DMS153 treated with DMSO at 0.1 percent for 48 hours (cell line): Measurements from ENCODE around the gene RPTOR.

Experiments used
- DNase-seq: peaks from one replicate; lab custom pipeline; 2025; ENCODE audit not compliant: unreplicated experiment; lab: John Stamatoyannopoulos, UW

The RPTOR gene

DNA sequence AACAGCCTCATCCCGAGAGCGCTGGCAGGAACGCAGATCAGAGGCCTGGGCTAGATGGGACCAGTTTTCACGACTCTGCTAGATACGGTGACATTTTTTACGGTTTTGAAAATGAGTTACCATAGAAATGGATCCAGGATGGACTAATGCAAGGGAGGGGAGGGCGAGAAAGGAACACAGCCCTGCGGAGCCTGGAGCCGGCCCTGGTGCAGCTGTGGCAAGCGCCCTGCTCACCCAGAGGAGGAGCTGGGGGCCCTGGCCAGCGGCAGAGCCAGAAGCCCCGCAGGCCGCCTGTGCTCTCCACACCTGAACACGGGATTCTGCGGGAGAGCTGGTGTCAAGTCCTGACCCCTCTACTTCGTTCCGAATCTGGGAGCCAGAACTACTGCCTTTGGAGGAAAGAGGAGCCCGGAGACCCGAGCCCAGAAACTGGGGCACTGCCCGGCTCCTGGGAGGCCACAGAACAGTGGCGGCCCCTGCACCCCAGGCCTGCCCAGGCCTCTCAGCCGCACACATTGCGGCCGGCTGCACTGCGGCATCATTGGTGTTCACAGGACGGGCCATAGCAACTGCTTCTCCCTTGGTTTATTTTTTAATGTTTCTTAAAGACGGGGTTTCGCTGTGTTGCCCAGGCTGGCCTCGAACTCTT is 358.4 kb downstream of the RPTOR start:
- no peak for DNase-seq

GRCh38 chr17:80904036-80904753 is 359.6 kb downstream of the RPTOR start:
- DNase-seq: no peak

DNA sequence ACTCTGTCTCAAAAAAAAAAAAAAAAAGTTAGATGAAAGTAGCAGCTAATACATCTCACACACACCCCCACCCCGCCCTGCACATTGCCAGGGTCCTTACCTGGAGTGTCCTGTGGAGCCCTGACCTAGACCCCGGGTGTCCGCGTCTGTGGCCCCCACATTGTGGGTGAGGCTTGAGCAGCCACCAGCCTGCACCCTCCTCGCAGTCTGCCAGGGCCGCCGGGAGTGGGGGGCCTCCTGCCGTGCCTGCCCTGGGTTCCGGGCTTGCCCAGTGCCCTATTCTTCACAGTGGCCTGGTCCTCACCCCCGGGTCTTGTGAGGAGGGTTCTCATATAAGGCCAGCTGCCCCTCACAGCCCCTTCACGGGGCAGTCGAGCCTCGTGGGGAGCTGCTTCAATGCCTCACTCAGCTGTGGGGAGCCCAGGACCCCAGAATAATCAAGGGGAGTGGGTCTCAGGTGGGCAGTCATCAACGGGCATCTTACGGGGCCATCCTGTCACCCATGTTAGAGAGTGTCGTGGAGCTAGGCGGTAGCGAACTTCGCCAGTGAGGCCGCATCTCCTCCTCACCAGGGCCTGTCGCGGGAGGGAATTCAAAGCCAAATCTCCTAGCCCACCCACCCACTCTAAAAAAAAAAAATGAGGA is 361.1 kb downstream of the RPTOR start:
- no peak for DNase-seq

- no peak for DNase-seq
Observed at GRCh38 chr17:80906364-80907259, 362.0 kb downstream of the RPTOR start.

DNA sequence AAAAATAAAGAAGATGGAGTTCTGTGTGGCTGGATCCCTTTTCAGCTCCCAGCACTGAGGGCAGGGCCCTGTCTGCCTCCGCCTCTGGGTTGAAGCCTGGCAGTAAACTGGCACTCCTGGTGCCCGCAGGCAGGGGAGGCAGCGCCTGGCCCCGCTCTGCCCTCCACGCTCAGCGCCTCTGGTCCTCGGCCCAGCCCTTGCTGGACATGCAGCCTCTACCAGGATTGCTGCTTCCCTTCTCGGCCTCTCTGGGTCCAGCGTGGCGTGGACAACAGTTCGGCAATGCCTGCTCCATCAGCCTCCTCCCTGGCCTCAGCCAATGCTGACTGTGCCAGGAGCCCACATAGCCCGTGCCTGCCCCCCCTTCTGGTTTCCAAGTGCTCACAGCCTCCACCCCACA is 362.6 kb downstream of the RPTOR start:
- DNase-seq: no peak

DNA sequence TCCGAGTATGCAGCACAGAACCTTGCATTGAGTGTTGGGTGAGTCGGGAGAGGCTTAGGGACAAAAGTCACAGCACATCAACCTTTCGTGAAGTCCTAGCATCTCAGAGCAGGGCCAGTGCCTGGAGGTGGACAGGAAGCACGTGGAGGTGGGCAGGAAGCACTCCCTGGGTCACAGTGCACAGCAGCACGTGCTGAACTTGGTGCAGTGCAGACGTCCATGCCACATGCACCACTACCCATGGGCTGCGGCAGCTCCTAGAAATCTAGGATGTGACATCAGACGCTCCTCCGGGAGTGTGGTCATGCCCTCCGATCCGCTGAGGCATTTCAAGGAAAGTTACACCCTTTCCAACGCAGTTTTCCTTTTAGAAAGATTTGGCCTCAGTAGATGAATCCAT is 363.6 kb downstream of the RPTOR start:
- no peak for DNase-seq

GRCh38 chr17:80908776-80909175 is 364.1 kb downstream of the RPTOR start:
- no peak for DNase-seq

DNA sequence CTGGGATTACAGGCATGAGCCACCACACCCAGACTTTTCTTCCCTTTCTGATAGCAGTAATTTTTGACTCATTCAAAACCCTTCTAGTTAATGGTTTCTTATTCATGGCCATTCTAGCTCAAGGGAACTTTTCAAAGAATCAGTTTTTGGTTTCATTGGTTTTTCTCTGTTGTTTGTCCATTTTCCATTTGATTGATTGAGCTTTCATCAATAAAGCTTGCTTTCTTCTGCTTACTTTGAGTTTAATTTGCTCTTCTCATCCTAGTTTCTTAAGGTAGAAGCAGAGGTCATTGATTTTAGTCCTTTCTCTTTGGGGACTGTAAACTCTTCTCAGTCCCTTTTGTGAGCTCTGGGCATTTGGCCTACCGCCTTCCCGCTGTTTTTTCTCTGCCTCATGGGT is 365.0 kb downstream of the RPTOR start:
- DNase-seq: no peak

DNA sequence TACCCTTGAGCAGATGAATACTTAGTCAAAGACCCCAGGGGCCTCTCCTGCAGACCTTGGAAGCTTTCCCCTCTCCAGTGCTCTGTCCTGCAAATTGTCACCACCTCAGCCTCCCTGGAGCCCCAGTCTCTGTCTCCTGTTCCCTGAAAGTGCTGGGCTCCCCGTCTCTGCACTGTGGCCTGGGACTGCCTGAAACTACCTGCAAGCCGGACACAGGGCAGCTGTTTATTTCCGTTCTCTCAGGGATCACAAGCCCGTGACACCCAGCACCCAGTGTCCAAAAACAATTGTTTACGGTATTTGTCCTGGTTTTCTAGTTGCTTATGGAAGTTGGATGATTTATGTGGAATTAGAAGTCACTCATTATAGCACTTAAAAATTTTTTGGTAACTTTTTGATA is 365.4 kb downstream of the RPTOR start:
- DNase-seq: no peak

- DNase-seq: no peak
Observed at GRCh38 chr17:80912476-80912875, 367.8 kb downstream of the RPTOR start.

DNA sequence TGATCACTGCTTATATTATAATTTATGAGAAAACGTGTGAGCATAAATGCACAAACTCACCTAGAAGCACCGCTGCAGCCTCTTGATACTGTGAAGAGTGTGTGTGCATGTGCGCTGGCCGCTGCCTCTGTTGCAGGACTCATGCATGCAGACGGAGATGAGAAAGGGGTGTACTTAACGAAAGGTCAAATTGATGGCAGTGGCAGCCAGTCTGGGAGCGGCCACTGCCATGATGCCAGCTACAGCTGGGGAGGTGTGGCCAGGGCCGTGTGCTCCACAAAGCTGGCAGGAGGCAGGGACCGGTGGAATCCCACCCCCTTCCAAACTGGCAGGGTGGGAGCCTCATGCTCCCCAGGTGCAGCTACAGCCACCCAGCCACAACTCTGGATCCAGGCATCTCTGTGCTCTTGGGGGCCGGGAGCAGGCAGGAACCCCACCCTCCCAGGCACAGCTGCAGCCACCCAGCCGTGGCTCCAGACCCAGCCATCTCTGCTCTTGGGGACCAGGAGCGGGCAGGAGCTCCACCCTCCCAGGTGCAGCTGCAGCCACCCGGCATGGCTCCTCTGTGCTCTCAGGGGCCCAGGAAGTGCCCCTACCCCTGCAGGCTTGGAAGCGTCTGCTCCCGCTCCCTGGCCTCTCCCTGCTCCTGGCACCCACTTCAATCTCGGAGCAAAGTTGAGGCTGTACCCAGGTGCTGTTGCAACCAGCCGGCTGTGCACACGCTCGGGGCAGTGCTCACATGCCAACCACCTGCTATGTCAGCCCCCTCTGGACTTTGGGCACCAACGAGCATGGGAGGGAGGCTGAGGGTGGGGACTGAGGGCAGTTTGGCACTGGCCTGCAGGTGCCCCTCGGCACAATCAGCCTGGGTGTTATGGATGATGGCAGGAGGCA is 369.5 kb downstream of the RPTOR start:
- DNase-seq: no peak

- no peak for DNase-seq
Observed at GRCh38 chr17:80916246-80916645, 371.6 kb downstream of the RPTOR start.

- DNase-seq: no peak
Observed at GRCh38 chr17:80917716-80918560, 373.3 kb downstream of the RPTOR start.

DNA sequence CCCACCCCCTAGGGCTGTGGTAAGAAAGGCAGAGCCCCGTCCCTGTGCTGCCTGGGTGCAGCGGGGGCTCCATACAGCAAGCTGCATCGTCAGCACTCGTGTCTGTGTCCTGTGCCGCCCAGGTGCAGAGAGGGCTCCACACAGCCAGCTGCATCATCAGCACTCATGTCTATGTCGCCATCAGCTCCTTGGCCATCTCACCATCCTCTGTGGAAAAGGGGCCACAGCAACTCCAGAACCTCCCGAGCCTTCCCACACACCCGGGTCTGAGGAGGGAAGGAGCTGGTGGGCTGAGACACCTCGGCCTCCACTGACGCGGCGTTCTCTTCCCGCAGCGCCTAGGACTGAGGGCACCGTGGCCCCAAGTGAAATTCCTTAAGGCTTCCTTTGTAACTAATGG is 374.1 kb downstream of the RPTOR start:
- DNase-seq: no peak

DNA sequence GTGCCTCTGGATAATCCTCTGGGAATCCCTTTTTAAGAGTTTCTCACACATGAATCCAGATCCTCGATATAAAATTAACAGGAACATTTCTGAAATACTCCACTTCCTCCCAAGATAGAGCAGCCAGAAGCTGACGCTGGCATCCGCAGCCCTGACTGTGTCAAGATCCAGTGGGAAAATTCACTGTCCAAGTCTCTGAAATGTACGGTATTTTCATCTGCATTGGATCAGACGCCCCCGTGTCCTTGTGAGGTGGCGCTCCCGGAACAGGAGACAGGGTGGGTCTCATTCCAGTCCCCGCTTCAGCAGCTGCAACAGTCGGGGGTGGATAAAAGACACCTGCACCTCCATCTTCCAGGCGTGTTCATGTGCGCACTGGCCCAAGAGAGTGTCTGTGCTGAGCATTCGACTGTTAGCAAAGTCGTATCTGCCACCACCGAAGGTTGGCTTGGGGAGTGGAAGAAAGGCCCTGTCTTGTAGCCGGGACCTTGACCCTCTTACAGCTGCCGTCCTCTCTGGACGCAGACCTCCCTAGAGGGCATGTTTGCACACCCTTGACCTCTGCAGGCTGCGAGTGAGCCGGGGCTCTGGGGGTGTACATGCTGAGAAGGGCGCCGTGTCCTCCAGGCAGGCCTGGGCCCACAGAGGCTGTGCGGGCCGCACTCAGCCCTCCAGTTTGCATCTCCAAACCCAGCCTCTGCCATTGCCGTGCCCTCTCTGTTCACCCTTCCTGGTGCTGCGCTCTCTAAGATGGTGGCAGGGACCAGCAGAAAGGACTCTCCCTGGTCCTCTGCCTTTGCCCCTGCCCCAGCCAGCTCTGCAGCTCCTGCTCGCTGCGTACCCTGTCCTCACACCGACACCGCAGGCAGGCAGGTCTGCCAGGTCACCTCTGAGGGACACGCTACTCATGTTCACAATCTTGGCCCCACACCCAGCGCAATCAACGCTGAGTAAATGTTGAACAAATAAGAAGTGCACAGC is 375.0 kb downstream of the RPTOR start:
- DNase-seq: no peak

GRCh38 chr17:80920441-80920840 is 375.8 kb downstream of the RPTOR start:
- DNase-seq: no peak

DNA sequence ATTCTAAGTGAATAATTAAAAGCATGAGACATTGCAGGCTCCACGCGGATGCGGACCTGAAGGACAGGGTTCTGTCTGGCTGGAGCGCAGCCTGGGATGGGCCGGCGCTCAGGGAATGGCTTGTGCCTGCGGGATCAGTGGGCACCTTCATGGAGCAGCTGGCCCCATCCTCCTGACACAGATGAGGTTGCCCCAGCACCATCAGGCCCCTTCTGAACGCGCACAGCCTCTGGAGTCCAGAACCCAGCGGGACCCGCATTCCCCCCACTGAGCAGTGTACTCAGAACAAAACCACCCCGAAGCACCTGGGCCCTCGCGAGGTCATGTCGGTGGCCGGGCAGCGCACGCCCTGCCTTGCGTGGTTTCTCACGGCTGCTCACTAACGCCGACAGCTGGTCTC is 376.5 kb downstream of the RPTOR start:
- no peak for DNase-seq
